ENCODE data around the gene GRK3. TPM values are rescaled to one million over a fixed set of nuclear protein-coding genes. Genes with fewer than 3 reads are reported as not detected.

The GRK3 gene
- total and polyA plus RNA-seq, 7 donors: 1.2 to 9.6 (median 7.2) TPM

DNA sequence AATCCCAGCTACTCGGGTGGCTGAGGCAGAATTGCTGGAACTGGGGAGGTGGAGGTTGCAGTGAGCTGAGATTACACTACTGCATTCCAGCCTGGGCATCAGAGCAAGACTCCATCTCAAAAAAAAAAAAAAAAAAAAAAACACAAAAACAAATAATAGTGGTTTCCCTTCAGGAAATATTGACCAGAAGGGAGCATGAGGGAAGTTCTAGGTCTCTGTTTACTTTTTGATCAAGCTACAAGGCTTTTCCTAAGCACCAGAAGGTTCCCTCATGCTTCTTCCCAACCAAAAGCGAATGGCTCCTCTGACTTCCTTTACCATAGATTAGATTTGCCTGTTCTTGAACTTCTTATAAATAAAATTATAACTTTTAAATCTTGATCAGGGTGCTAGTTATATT is 195.8 kb downstream of the GRK3 start:
- H3K4me1 ChIP-seq: peaks cover 0 to under 1% (median 0%) of the 10 kb centered on the region in 4 donors
- no peak for TF ChIP-seq EP300 (IDR thresholded peaks at IDR 0.05)
- no peak for TF ChIP-seq POLR2A (IDR thresholded peaks at IDR 0.05)
- H3K27me3 ChIP-seq: no peaks in the 10 kb centered on the region
- no peaks in the 10 kb centered on the region for H3K9me3 ChIP-seq
- DNase-seq: no peak
- H3K36me3 ChIP-seq: no peaks in the 10 kb centered on the region
- no peak overlapping the region for H3K4me3 ChIP-seq
- intact Hi-C loops (cut with DNase I): no loop called here
- 45 to 89% methylated on average over 2 of the region's 2 CpGs for WGBS, 2 donors
- H3K27ac ChIP-seq: no peak overlapping the region

- no peaks in the 10 kb centered on the region for H3K36me3 ChIP-seq
- no peak for TF ChIP-seq POLR2AphosphoS5 (IDR thresholded peaks at IDR 0.05)
- no peak for DNase-seq
- H3K4me1 ChIP-seq: no peaks in the 10 kb centered on the region
- H3K9me3 ChIP-seq: no peaks in the 10 kb centered on the region
- 74 to 79% methylated on average over 15 of the region's 15 CpGs for WGBS, 2 donors
- intact Hi-C loops (cut with DNase I): no loop called here
- H3K4me3 ChIP-seq: no peak overlapping the region
- no peak overlapping the region for H3K27ac ChIP-seq
- H3K27me3 ChIP-seq: no peaks in the 10 kb centered on the region
These were observed 196.5 kb downstream of the GRK3 start for GRCh38 chr22:25760848-25761595.

DNA sequence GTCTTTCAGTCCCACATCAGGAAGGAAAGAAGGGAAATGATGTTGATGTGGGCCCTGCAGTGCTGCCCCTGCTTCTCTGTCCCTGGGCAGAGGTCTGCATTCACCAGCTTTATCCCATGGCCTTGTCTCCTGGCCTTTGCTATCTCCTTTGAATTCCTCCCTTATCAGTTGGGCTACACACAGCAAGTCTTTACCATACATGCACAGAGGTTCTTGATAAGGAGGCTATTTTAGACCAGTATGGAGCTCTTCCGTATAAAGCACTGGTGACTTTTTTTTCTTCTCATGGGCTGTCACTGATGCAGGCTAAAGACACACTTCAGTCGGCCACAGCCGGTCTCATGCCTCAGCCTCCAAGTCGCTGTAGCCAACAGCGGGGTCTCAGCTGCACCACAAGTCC is 197.7 kb downstream of the GRK3 start:
- intact Hi-C loops (cut with DNase I): no loop called here
- WGBS, 2 donors: 90 to 93% methylated on average over 5 of the region's 5 CpGs

GRCh38 chr22:25763239-25763777 is 198.8 kb downstream of the GRK3 start:
- 77 to 80% methylated on average over 7 of the region's 7 CpGs for WGBS, 2 donors
- DNase-seq: no peak
- Histone ChIP-seq H3K27me3 (no peaks in the 10 kb centered on the region), H3K9me3 (peaks cover 0 to 12% (median 4%) of the 10 kb centered on the region in 4 donors), H3K36me3 (no peaks in the 10 kb centered on the region), H3K27ac (no peak overlapping the region), H3K4me3 (no peak overlapping the region), H3K4me1 (no peaks in the 10 kb centered on the region)
- intact Hi-C loops (cut with DNase I): no loop called here
- TF ChIP-seq CTCF (IDR thresholded peaks at IDR 0.05) (no peak), POLR2A (IDR thresholded peaks at IDR 0.05) (no peak), EP300 (IDR thresholded peaks at IDR 0.05) (no peak), POLR2AphosphoS5 (IDR thresholded peaks at IDR 0.05) (no peak)

More for the DNA sequence above, 197.7 kb downstream of the GRK3 start:
- H3K9me3 ChIP-seq: peaks cover 0 to 11% (median 4%) of the 10 kb centered on the region in 4 donors
- no peaks in the 10 kb centered on the region for H3K4me1 ChIP-seq
- no peaks in the 10 kb centered on the region for H3K36me3 ChIP-seq
- TF ChIP-seq EP300 (IDR thresholded peaks at IDR 0.05) (no peak), POLR2AphosphoS5 (IDR thresholded peaks at IDR 0.05) (no peak), POLR2A (IDR thresholded peaks at IDR 0.05) (no peak), CTCF (IDR thresholded peaks at IDR 0.05) (no peak)
- H3K27me3 ChIP-seq: no peaks in the 10 kb centered on the region
- H3K27ac ChIP-seq: no peak overlapping the region
- DNase-seq: no peak
- no peak overlapping the region for H3K4me3 ChIP-seq

- H3K36me3 ChIP-seq: no peaks in the 10 kb centered on the region
- no peak overlapping the region for H3K4me3 ChIP-seq
- no peaks in the 10 kb centered on the region for H3K27me3 ChIP-seq
- no peak for TF ChIP-seq POLR2AphosphoS5 (IDR thresholded peaks at IDR 0.05)
- no peak for TF ChIP-seq POLR2A (IDR thresholded peaks at IDR 0.05)
- no peak for TF ChIP-seq EP300 (IDR thresholded peaks at IDR 0.05)
- TF ChIP-seq CTCF (IDR thresholded peaks at IDR 0.05): no peak
- 66 to 67% methylated on average over 8 of the region's 8 CpGs for WGBS, 2 donors
- H3K4me1 ChIP-seq: no peaks in the 10 kb centered on the region
- intact Hi-C loops (cut with DNase I): no loop called here
- no peak overlapping the region for H3K27ac ChIP-seq
- DNase-seq: no peak
- H3K9me3 ChIP-seq: peaks cover 0 to 12% (median 4%) of the 10 kb centered on the region in 4 donors
These were observed 200.0 kb downstream of the GRK3 start for GRCh38 chr22:25764270-25765015.
